ENCODE results near the gene CCDC177. TPM values are rescaled to one million over a fixed set of nuclear protein-coding genes. Genes with fewer than 3 reads are reported as not detected.

The CCDC177 gene
- total and polyA plus RNA-seq, 4 donors, result 0.08 TPM; not detected in 3

GRCh38 chr14:69594846-69595245, 20.2 kb upstream of the CCDC177 start:
- Histone ChIP-seq H3K4me1 (ENCODE audit: control insufficient read depth in 4 of 4, insufficient read depth in 4 of 4, low read length in 3 of 4) (no peaks in the 10 kb centered on the region), H3K27ac (ENCODE audit: low read depth in 1 of 2, low read length in 2 of 2) (no peak overlapping the region), H3K9ac (ENCODE audit: low read depth in 1 of 2, low read length in 2 of 2) (no peak overlapping the region), H3K36me3 (ENCODE audit: control insufficient read depth in 4 of 4, insufficient read depth in 3 of 4, low read depth in 1 of 4, low read length in 3 of 4) (no peaks in the 10 kb centered on the region), H3K27me3 (ENCODE audit: control insufficient read depth in 4 of 4, insufficient read depth in 4 of 4, low read length in 3 of 4) (no peaks in the 10 kb centered on the region), H3K4me3 (ENCODE audit: low read depth in 1 of 3, low read length in 3 of 3) (no peak overlapping the region), H3K9me3 (ENCODE audit: control insufficient read depth in 4 of 4, low read length in 3 of 4) (no peaks in the 10 kb centered on the region)
- no peak for DNase-seq (ENCODE audit: low spot score)
- WGBS, result 97% methylated on average over 6 of the region's 6 CpGs
- TF ChIP-seq REST (IDR thresholded peaks at IDR 0.05) (no peak), MAX (IDR thresholded peaks at IDR 0.05) (no peak), ZBTB33 (IDR thresholded peaks at IDR 0.05) (no peak), YY1 (IDR thresholded peaks at IDR 0.05) (no peak), EGR1 (IDR thresholded peaks at IDR 0.05; ENCODE audit: low read depth in 2 of 2) (no peak), ATF3 (IDR thresholded peaks at IDR 0.05) (no peak), JUND (IDR thresholded peaks at IDR 0.05) (no peak), RAD21 (IDR thresholded peaks at IDR 0.05) (no peak), HNF4A (conservative IDR thresholded peaks at IDR 0.05) (no peak), FOXA1 (IDR thresholded peaks at IDR 0.05) (no peak), NR2F2 (IDR thresholded peaks at IDR 0.05) (no peak), GABPA (IDR thresholded peaks at IDR 0.05 in 1 of 2, conservative IDR thresholded peaks at IDR 0.05 in 1 of 2) (no peak), SP1 (IDR thresholded peaks at IDR 0.05) (no peak), FOXA2 (IDR thresholded peaks at IDR 0.05) (no peak), RXRA (IDR thresholded peaks at IDR 0.05) (no peak), TAF1 (conservative IDR thresholded peaks at IDR 0.05) (no peak), HNF4G (IDR thresholded peaks at IDR 0.05) (no peak), CTCF (IDR thresholded peaks at IDR 0.05; ENCODE audit: low read depth, low read length, missing input control) (no peak)
